ENCODE measurements around the gene PDZK1IP1.

GRCh38 chr1:47216278-47217059 lies 26.6 kb upstream of the PDZK1IP1 start:
- TF ChIP-seq EP300 (IDR thresholded peaks at IDR 0.05): no peak
- TF ChIP-seq POLR2A (IDR thresholded peaks at IDR 0.05): no peak
- TF ChIP-seq POLR2AphosphoS5 (IDR thresholded peaks at IDR 0.05): no peak
- no peak for TF ChIP-seq CTCF (IDR thresholded peaks at IDR 0.05)

Data from gastroesophageal sphincter (tissue), 3 donors.